Nephron progenitor cell (in vitro differentiated cells): ENCODE data around the gene GHRL.

ENCODE experiments used
- DNase-seq: peaks from one replicate; pipeline ENCODE4 v3.0.0; 2021
- H3K27ac Mint-ChIP-seq: 2 replicates; pipeline ENCODE4 v1.8.0; 2021; ENCODE audit warnings: mild to moderate bottlenecking, moderate library complexity, mixed read lengths
- H3K27me3 Mint-ChIP-seq: 2 replicates; pipeline ENCODE4 v1.8.0; 2021; ENCODE audit warnings: mild to moderate bottlenecking, low read depth, mixed read lengths; ENCODE audit not compliant: poor library complexity
- H3K36me3 Mint-ChIP-seq: 2 replicates; pipeline ENCODE4 v1.8.0; 2021; ENCODE audit warnings: low read depth, mixed read lengths
- H3K4me1 Mint-ChIP-seq: 2 replicates; pipeline ENCODE4 v1.8.0; 2021; ENCODE audit warnings: mixed read lengths
- H3K4me3 Mint-ChIP-seq: 2 replicates; pipeline ENCODE4 v1.8.0; 2021; ENCODE audit warnings: mild to moderate bottlenecking, moderate library complexity, mixed read lengths
- H3K9me3 Mint-ChIP-seq: 2 replicates; pipeline ENCODE4 v1.8.0; 2021; ENCODE audit warnings: mild to moderate bottlenecking, moderate library complexity, mixed read lengths
- TF ChIP-seq, protein P1 (sequence below): fragments of 200-600 bp; sonication (generic); IDR thresholded peaks from 2 replicates; pipeline ENCODE4 v1.5.0; 2021; ENCODE audit warnings: antibody characterized with exemption

GHRL gene

DNA sequence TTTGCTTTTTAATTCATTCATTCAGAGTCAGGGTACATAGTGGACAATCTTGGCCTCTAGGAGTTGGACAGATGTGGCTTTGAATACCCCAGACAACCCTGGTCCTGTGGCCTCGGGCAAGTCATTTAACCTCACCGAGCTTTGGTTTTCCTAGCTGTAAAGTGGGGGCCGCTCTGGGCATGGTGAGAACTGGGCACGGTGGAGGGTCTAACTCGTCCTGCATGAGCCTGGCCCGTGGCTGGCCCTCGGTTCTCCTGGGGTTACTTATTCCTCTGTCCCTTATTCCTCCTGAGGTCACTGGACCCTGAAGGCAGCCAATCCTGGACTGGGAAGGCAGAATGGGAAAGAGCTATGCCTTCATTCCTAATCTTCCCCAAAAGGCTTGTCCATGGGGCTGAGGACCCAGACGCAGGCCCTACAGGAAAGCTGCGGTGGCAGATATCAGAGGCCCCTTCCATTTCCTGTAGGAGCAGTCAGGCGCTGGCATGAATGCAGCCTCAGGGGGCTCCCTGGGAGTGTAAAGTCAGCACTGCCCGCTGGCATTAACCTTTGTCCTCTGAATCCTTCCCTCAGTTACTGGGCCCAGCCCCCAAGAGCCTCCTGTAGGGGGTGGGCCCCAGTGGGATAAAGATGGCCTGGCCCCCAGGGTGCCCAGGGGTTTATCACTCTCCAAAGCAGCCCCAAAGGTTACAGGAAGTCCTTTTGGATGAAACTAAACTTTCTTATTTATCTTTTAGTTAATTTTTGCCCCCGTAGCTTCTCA lies 46.0 kb upstream of the GHRL start:
- TF ChIP-seq, protein P1, sequence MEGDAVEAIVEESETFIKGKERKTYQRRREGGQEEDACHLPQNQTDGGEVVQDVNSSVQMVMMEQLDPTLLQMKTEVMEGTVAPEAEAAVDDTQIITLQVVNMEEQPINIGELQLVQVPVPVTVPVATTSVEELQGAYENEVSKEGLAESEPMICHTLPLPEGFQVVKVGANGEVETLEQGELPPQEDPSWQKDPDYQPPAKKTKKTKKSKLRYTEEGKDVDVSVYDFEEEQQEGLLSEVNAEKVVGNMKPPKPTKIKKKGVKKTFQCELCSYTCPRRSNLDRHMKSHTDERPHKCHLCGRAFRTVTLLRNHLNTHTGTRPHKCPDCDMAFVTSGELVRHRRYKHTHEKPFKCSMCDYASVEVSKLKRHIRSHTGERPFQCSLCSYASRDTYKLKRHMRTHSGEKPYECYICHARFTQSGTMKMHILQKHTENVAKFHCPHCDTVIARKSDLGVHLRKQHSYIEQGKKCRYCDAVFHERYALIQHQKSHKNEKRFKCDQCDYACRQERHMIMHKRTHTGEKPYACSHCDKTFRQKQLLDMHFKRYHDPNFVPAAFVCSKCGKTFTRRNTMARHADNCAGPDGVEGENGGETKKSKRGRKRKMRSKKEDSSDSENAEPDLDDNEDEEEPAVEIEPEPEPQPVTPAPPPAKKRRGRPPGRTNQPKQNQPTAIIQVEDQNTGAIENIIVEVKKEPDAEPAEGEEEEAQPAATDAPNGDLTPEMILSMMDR: no peak
- Mint-ChIP-seq H3K9me3 (no peaks in the 10 kb centered on the region), H3K27me3 (peaks cover 18% of the 10 kb centered on the region), H3K27ac (no peak overlapping the region), H3K36me3 (no peaks in the 10 kb centered on the region), H3K4me1 (peaks cover 19% of the 10 kb centered on the region), H3K4me3 (no peak overlapping the region)
- DNase-seq: no peak

DNA sequence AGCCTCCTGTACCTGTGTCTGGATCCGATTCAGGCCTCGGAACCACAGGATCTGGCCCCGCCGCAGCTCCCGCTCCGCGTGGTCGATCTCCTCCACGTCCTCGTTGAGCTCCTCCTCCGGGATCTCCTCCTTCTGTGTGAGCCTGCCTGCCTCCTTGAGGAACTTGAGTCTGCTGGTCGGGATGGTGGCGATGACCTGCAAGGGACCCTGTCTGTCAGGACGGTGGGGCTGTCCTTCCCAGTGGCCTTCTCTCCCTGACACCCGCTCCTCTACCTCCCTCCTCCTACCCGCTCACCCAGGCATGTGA lies 45.4 kb upstream of the GHRL start:
- Mint-ChIP-seq H3K27me3 (peaks cover 22% of the 10 kb centered on the region), H3K9me3 (no peaks in the 10 kb centered on the region), H3K27ac (no peak overlapping the region), H3K4me1 (peaks cover 15% of the 10 kb centered on the region), H3K36me3 (no peaks in the 10 kb centered on the region), H3K4me3 (no peak overlapping the region)
- DNase-seq: no peak
- TF ChIP-seq, protein P1: no peak

DNA sequence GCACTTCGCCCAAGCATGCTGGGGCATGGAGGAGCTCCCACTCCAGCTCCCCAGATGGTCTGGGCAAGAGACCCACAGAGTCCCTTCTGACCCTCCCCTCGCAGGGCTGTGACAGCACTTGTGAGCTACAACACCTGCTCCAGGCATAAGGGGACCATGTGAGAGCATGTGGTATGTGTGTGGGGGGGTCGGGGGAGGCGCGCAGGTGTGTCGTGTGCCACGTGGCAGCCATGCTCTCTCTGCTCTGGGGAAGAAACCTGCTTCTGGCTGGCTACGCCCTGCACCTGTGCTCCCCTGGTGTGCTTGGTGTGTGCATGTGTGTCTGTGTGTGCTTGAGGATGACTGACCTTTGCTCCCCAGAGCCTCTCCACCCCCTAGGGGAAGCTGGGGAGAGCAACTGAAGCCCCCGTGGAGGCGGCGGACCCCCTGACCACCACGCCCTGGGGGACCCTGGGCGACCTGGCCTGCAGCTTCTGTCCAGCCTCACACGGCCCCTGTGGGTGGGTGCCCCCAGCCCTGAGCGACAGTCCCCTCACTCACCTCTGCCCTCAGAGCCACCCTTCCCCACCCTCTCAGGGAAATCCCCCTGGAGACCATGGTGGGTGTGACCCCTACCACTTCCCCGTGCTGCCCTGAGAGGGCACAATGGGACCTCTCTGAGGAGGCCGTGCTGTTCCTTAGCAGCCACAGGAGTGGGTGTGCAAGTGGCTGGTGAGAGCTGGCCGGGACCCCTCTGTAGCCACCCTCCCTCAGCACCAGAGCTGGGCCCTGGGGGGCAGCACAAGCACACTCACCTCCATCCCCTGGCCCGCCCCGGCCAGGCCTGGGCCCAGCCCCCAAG lies 44.8 kb upstream of the GHRL start:
- H3K27ac Mint-ChIP-seq: no peak overlapping the region
- H3K4me3 Mint-ChIP-seq: no peak overlapping the region
- no peaks in the 10 kb centered on the region for H3K9me3 Mint-ChIP-seq
- TF ChIP-seq, protein P1: no peak
- H3K36me3 Mint-ChIP-seq: no peaks in the 10 kb centered on the region
- H3K27me3 Mint-ChIP-seq: peaks cover 27% of the 10 kb centered on the region
- peaks cover 15% of the 10 kb centered on the region for H3K4me1 Mint-ChIP-seq
- no peak for DNase-seq

DNA sequence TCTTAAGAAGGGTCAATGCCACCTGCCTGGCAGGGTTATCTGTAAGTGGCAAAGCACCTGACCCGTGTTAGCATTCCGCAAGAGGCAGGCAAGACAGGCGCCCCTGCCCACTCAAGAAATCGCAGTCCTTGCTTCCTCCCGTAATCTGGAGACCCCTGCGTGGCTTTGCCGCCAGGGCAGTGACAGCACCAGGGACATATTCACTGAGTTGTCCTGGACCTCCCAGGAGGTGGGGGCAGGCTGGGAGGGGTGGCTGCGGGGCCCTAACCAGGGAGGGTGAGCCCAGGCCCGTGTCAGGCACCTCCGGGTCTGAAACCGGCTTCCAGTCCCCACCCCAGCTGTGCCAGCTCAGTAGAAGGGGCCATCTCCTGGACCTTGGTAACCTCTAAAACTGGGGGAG lies 44.0 kb upstream of the GHRL start:
- H3K36me3 Mint-ChIP-seq: no peaks in the 10 kb centered on the region
- TF ChIP-seq, protein P1: no peak

DNA sequence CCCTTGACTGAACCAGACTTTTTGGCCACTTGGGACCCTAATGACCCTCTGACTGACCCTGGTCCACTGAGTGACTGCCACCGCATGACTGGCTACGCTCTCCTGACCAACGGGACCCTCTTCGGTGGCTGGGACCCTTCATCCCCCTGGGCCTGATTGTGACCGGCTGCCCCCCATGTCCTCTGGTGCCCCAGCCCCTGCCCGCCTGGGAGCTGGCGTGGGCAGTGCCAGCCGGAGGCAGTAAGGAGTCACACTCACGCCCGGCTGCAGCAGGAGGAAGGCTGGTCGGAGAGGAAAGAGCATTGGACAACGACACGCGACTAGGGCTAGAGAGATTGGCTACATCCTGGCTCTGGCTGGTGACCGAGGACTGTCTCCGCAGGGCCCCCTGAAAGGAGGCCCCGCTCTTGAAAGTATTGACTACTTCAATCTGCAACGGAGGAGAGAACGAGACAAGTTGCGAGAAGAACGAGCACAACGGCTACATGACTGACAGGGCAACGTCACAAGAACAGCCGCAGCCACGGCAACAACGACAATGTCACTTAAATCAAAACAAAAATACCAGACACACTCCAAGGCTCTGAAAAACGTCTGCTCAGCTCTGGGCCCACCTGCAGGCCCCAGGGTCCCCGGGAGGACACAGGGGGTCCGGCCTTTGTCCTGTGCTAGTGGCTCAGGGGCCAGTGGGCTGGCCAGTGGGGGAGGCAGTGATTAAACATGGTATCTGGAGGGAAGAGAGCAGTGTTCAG lies 43.3 kb upstream of the GHRL start:
- no peaks in the 10 kb centered on the region for H3K9me3 Mint-ChIP-seq
- H3K27me3 Mint-ChIP-seq: peaks cover 39% of the 10 kb centered on the region

More for the DNA sequence above, 44.0 kb upstream of the GHRL start:
- no peaks in the 10 kb centered on the region for H3K9me3 Mint-ChIP-seq
- peaks cover 35% of the 10 kb centered on the region for H3K27me3 Mint-ChIP-seq
- no peak overlapping the region for H3K27ac Mint-ChIP-seq
- peaks cover 15% of the 10 kb centered on the region for H3K4me1 Mint-ChIP-seq
- H3K4me3 Mint-ChIP-seq: no peak overlapping the region
- no peak for DNase-seq

More for the DNA sequence above, 43.3 kb upstream of the GHRL start:
- no peaks in the 10 kb centered on the region for H3K36me3 Mint-ChIP-seq
- TF ChIP-seq, protein P1: no peak
- H3K4me3 Mint-ChIP-seq: no peak overlapping the region
- H3K4me1 Mint-ChIP-seq: peaks cover 15% of the 10 kb centered on the region
- no peak overlapping the region for H3K27ac Mint-ChIP-seq
- no peak for DNase-seq
